ENCODE results near the gene CRCP. TPM values are rescaled to one million over a fixed set of nuclear protein-coding genes. Genes with fewer than 3 reads are reported as not detected.

CRCP gene
- total RNA-seq, 4 donors from 2014 or later: 49.6 to 59.6 (median 54.2) TPM

DNA sequence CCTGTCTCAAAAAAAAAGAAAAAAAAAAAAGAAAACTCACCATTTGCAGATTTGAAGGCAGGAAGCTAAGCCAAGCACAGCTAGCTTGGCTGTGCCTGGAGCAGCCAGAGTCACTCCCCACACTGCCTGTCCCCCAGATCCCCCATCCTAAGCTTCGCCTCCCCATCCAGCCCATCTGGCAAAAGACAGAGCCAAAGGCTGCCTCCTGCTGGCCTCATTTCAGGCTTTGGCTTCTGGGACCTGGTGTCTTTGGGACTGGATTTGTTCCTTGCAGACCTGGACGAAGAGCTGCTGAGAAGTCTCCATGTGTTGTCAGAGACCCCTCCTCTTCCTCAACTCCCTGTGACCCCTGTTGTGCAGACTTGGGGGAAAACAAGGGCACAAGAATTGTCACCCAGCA lies 31.0 kb upstream of the CRCP start:
- Histone ChIP-seq H3K4me3 (replicated peaks in 1 of 3) (no peak overlapping the region), H3K27me3 (no peaks in the 10 kb centered on the region), H3K9me3 (no peaks in the 10 kb centered on the region), H3K4me1 (no peaks in the 10 kb centered on the region), H3K27ac (no peak overlapping the region), H3K36me3 (peaks cover 4 to 8% of the 10 kb centered on the region in 2 donors)
- WGBS, 2 donors: 93 to 96% methylated on average over 2 of the region's 2 CpGs
- TF ChIP-seq POLR2A (IDR thresholded peaks at IDR 0.05): no peak
- TF ChIP-seq, protein P1, sequence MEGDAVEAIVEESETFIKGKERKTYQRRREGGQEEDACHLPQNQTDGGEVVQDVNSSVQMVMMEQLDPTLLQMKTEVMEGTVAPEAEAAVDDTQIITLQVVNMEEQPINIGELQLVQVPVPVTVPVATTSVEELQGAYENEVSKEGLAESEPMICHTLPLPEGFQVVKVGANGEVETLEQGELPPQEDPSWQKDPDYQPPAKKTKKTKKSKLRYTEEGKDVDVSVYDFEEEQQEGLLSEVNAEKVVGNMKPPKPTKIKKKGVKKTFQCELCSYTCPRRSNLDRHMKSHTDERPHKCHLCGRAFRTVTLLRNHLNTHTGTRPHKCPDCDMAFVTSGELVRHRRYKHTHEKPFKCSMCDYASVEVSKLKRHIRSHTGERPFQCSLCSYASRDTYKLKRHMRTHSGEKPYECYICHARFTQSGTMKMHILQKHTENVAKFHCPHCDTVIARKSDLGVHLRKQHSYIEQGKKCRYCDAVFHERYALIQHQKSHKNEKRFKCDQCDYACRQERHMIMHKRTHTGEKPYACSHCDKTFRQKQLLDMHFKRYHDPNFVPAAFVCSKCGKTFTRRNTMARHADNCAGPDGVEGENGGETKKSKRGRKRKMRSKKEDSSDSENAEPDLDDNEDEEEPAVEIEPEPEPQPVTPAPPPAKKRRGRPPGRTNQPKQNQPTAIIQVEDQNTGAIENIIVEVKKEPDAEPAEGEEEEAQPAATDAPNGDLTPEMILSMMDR (IDR thresholded peaks at IDR 0.05): no peak
- no peak for DNase-seq
- intact Hi-C loops (cut with DNase I): no loop called here

DNA sequence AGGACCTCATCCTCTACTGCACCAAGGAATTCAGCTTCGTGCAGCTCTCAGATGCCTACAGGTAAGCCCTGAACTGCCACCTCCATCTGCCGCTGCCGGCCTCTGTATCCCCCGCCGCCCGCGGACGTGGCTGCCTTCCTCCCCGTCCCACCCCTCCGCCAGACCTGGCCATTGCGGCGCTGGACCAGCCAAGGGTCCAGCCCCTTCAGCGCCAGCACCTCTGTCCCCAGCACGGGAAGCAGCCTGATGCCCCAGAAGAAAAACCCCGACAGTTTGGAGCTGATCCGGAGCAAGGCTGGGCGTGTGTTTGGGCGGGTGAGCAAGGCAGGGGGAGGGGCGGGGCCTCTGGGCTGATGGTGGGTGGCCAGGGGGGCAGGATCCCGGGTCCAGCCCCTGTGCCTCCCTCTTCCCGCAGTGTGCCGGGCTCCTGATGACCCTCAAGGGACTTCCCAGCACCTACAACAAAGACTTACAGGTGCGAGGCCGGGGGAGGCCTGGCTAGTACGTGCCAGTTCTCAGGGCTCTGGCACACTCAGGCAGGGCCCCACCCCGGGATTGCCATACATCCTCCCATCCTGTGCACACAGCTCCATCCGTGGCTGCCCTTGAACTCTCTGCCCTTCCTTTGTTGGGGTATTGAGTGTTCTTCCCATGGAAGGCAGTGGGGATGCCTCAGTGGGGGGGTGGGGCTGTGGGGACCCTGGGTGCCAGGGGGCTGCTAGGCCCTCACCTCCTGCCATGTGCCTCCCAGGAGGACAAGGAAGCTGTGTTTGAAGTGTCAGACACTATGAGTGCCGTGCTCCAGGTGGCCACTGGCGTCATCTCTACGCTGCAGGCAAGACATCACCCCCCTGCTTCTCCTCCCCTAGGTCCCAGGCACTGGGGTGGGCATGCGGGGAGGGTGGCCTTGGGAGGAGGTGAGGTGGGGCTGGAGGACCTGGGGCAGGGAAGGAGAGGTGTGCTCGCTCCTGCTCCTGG lies 25.5 kb upstream of the CRCP start:
- no peak overlapping the region for H3K4me3 ChIP-seq (replicated peaks in 1 of 3)
- H3K27ac ChIP-seq: no peak overlapping the region
- no peaks in the 10 kb centered on the region for H3K27me3 ChIP-seq
- H3K4me1 ChIP-seq: no peaks in the 10 kb centered on the region
- WGBS, 2 donors: 69 to 82% methylated on average over 19 to 24 of the region's 32 CpGs
- no peaks in the 10 kb centered on the region for H3K36me3 ChIP-seq
- TF ChIP-seq, protein P1 (IDR thresholded peaks at IDR 0.05): no peak
- no peak for TF ChIP-seq POLR2A (IDR thresholded peaks at IDR 0.05)
- DNase-seq: no peak
- intact Hi-C loops (cut with DNase I): no loop called here
- H3K9me3 ChIP-seq: no peaks in the 10 kb centered on the region

DNA sequence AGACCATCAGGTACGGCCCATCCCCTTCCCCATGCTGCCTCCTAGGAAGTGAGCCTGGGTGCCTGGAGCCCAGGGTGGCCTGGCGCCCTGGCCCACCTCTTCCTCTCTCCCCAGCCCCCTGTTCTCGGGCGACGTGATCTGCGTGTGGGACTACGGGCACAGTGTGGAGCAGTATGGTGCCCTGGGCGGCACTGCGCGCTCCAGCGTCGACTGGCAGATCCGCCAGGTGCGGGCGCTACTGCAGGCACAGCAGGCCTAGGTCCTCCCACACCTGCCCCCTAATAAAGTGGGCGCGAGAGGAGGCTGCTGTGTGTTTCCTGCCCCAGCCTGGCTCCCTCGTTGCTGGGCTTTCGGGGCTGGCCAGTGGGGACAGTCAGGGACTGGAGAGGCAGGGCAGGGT lies 22.0 kb upstream of the CRCP start:
- 96% methylated on average over 19 of the region's 19 CpGs; no CpG with 5 or more reads in 1 of the 2 donors for WGBS, 2 donors
- H3K9me3 ChIP-seq: no peaks in the 10 kb centered on the region
- no peak overlapping the region for H3K27ac ChIP-seq
- TF ChIP-seq, protein P1 (IDR thresholded peaks at IDR 0.05): no peak
- no peak for TF ChIP-seq POLR2A (IDR thresholded peaks at IDR 0.05)
- no peaks in the 10 kb centered on the region for H3K4me1 ChIP-seq
- no peaks in the 10 kb centered on the region for H3K36me3 ChIP-seq
- intact Hi-C loops (cut with DNase I): no loop called here
- DNase-seq: no peak
- no peak overlapping the region for H3K4me3 ChIP-seq (replicated peaks in 1 of 3)
- H3K27me3 ChIP-seq: no peaks in the 10 kb centered on the region

DNA sequence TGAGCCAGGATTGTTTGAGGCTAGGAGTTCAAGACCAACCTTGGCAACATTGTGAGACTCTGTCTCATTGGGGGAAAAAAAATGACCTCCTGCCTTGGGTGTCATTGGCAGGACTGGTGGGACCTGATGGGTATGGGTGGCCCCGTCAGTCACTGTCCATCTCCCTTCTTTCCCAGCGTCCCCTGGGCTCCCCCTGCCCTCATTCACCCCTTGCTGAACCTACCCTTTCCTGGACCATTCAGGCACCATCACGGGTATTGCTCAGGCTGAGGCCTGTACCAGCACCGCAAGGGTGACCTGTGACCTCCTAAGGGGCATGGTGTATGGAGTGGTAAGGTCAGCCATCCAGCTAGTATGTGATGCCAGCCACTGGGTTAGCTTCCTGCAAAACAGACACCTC lies 19.6 kb upstream of the CRCP start:
- no peak for DNase-seq
- Histone ChIP-seq H3K4me3 (replicated peaks in 1 of 3) (no peak overlapping the region), H3K27ac (no peak overlapping the region), H3K9me3 (no peaks in the 10 kb centered on the region), H3K4me1 (peaks cover 4 to 6% of the 10 kb centered on the region in 2 donors), H3K27me3 (no peaks in the 10 kb centered on the region), H3K36me3 (no peaks in the 10 kb centered on the region)
- TF ChIP-seq, protein P1 (IDR thresholded peaks at IDR 0.05): no peak
- TF ChIP-seq POLR2A (IDR thresholded peaks at IDR 0.05): no peak
- intact Hi-C loops (cut with DNase I): no loop called here
- 91 to 93% methylated on average over 4 of the region's 4 CpGs for WGBS, 2 donors

DNA sequence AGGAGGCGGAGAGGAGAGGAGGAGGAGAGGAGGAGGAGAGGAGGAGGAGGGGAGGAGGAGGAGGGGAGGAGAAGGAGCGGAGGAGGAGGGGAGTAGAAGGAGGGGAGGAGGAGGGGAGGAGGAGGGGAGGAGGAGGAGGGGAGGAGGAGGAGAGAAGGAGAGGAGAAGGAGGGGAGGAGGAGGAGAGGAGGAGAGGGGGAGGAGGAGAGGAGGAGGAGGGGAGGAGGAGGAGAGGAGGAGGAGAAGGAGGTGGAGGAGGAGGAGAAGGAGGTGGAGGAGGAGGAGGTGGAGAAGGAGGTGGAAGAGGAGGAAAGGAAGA lies 15.5 kb upstream of the CRCP start:
- Histone ChIP-seq H3K4me1 (peaks cover 4 to 13% of the 10 kb centered on the region in 2 donors), H3K4me3 (replicated peaks in 1 of 3) (no peak overlapping the region), H3K36me3 (no peaks in the 10 kb centered on the region), H3K27me3 (no peaks in the 10 kb centered on the region), H3K9me3 (no peaks in the 10 kb centered on the region), H3K27ac (peak overlapping the region in 2 of 3 donors; percentile 89 to 98)
- TF ChIP-seq, protein P1 (IDR thresholded peaks at IDR 0.05): no peak
- no peak for TF ChIP-seq POLR2A (IDR thresholded peaks at IDR 0.05)
- no peak for DNase-seq
- WGBS, 2 donors: 20 to 48% methylated on average over 1 to 2 of the region's 2 CpGs
- intact Hi-C loops (cut with DNase I): no loop called here

Measured in thyroid gland (tissue), 4 donors.